ENCODE measurements around the gene P2RY2.

- TF ChIP-seq ZNF274 (IDR thresholded peaks at IDR 0.05; ENCODE audit: low read depth, low read length) = no peak
- TF ChIP-seq YY1 (IDR thresholded peaks at IDR 0.05; ENCODE audit: insufficient read depth, insufficient read length) = no peak
- no peak for TF ChIP-seq SUZ12 (IDR thresholded peaks at IDR 0.05; ENCODE audit: extremely low read depth, insufficient read depth, insufficient read length)
These were observed 55.3 kb downstream of the P2RY2 start for GRCh38 chr11:73273222-73273895.
